ENCODE results near the gene AAMP.

The AAMP gene

GRCh38 chr2:218235017-218235416 lies 34.9 kb downstream of the AAMP start:
- H3K4me1 ChIP-seq (ENCODE audit: control extremely low read depth in 1 of 4, control insufficient read depth in 4 of 4, insufficient read depth in 4 of 4, low read length in 3 of 4): peaks cover 10 to 14% (median 11%) of the 10 kb centered on the region in 4 experiments
- H3K9me3 ChIP-seq (ENCODE audit: control extremely low read depth in 1 of 5, control insufficient read depth in 4 of 5, insufficient read depth in 2 of 5, low read depth in 1 of 5, low read length in 4 of 5): no peaks in the 10 kb centered on the region
- ChIA-PET CTCF (interaction anchor here (1.2 to 7.3 kb wide), 2 partner anchors 13 to 14 kb away, joined by 3 to 59 read pairs; no protein-coding TSS in a partner anchor), POLR2A (no interaction called here)
- H3K27me3 ChIP-seq (replicated peaks in 2 of 5; ENCODE audit: control insufficient read depth in 4 of 5, insufficient read depth in 5 of 5, low read length in 4 of 5): no peaks in the 10 kb centered on the region
- no peak overlapping the region for H3K4me3 ChIP-seq (ENCODE audit: control insufficient read depth in 1 of 7, extremely low read depth in 1 of 7, insufficient read depth in 4 of 7, low read depth in 2 of 7, low read length in 6 of 7)
- no CpG with 5 or more reads among the region's 2 CpGs for WGBS (ENCODE audit: insufficient coverage)
- DNase-seq: no peak
- peak overlapping the region in 1 of 2 experiments; percentile 22 for H3K27ac ChIP-seq (ENCODE audit: insufficient read depth in 1 of 2, low read depth in 1 of 2, low read length in 2 of 2, poor library complexity in 1 of 2, severe bottlenecking in 2 of 2)
- peaks cover 34 to 90% (median 68%) of the 10 kb centered on the region in 4 experiments for H3K36me3 ChIP-seq (ENCODE audit: control insufficient read depth in 4 of 4, insufficient read depth in 4 of 4, low read length in 3 of 4)

GRCh38 chr2:218234521-218234920 lies 35.4 kb downstream of the AAMP start:
- 100% methylated on average over 2 of the region's 3 CpGs for WGBS (ENCODE audit: insufficient coverage)
- peaks cover 34 to 89% (median 67%) of the 10 kb centered on the region in 4 experiments for H3K36me3 ChIP-seq (ENCODE audit: control insufficient read depth in 4 of 4, insufficient read depth in 4 of 4, low read length in 3 of 4)
- H3K9me3 ChIP-seq (ENCODE audit: control extremely low read depth in 1 of 5, control insufficient read depth in 4 of 5, insufficient read depth in 2 of 5, low read depth in 1 of 5, low read length in 4 of 5): no peaks in the 10 kb centered on the region
- no peaks in the 10 kb centered on the region for H3K27me3 ChIP-seq (replicated peaks in 2 of 5; ENCODE audit: control insufficient read depth in 4 of 5, insufficient read depth in 5 of 5, low read length in 4 of 5)
- ChIA-PET CTCF (interaction anchor here (1.2 to 7.3 kb wide), 3 partner anchors 8 to 14 kb away, joined by 3 to 59 read pairs (median 8); no protein-coding TSS in a partner anchor), POLR2A (no interaction called here)
- no peak for DNase-seq
- peaks cover 14 to 19% (median 15%) of the 10 kb centered on the region in 4 experiments for H3K4me1 ChIP-seq (ENCODE audit: control extremely low read depth in 1 of 4, control insufficient read depth in 4 of 4, insufficient read depth in 4 of 4, low read length in 3 of 4)
- no peak overlapping the region for H3K27ac ChIP-seq (ENCODE audit: insufficient read depth in 1 of 2, low read depth in 1 of 2, low read length in 2 of 2, poor library complexity in 1 of 2, severe bottlenecking in 2 of 2)
- no peak overlapping the region for H3K4me3 ChIP-seq (ENCODE audit: control insufficient read depth in 1 of 7, extremely low read depth in 1 of 7, insufficient read depth in 4 of 7, low read depth in 2 of 7, low read length in 6 of 7)

DNA sequence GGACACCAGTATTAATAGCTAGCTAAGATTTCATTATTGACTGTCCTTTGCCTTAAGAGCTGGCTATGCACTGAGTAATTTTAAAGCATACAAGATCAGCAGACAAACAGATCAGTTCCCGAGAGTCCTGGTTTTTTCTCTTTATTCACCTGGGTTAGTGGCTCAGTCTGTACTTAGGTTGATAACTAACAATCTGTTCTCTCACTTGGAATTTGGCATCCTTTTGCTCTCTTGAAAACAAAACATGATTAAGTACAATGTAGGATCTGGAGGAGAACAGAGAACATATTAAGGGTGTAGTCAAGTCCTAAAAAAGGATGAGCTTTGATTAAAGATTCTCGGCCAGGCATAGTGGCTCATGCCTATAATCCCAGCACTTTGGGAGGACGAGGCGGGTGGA lies 36.4 kb downstream of the AAMP start:
- Histone ChIP-seq H3K27ac (ENCODE audit: insufficient read depth in 1 of 2, low read depth in 1 of 2, low read length in 2 of 2, poor library complexity in 1 of 2, severe bottlenecking in 2 of 2) (no peak overlapping the region), H3K27me3 (replicated peaks in 2 of 5; ENCODE audit: control insufficient read depth in 4 of 5, insufficient read depth in 5 of 5, low read length in 4 of 5) (no peaks in the 10 kb centered on the region), H3K4me3 (ENCODE audit: control insufficient read depth in 1 of 7, extremely low read depth in 1 of 7, insufficient read depth in 4 of 7, low read depth in 2 of 7, low read length in 6 of 7) (no peak overlapping the region), H3K4me1 (ENCODE audit: control extremely low read depth in 1 of 4, control insufficient read depth in 4 of 4, insufficient read depth in 4 of 4, low read length in 3 of 4) (peaks cover 21 to 28% (median 23%) of the 10 kb centered on the region in 4 experiments), H3K9me3 (ENCODE audit: control extremely low read depth in 1 of 5, control insufficient read depth in 4 of 5, insufficient read depth in 2 of 5, low read depth in 1 of 5, low read length in 4 of 5) (no peaks in the 10 kb centered on the region), H3K36me3 (ENCODE audit: control insufficient read depth in 4 of 4, insufficient read depth in 4 of 4, low read length in 3 of 4) (peaks cover 26 to 83% (median 60%) of the 10 kb centered on the region in 4 experiments)
- POLR2A ChIA-PET: interaction anchor here (0.6 kb wide), 1 partner anchor 1738 kb away, joined by 4 read pairs; no protein-coding TSS in a partner anchor
- 95% methylated on average over 2 of the region's 4 CpGs for WGBS (ENCODE audit: insufficient coverage)
- CTCF ChIA-PET: interaction anchor here (0.8 to 7.3 kb wide), 4 partner anchors 9 to 24 kb away, joined by 3 to 59 read pairs (median 6); no protein-coding TSS in a partner anchor
- DNase-seq: no peak

DNA sequence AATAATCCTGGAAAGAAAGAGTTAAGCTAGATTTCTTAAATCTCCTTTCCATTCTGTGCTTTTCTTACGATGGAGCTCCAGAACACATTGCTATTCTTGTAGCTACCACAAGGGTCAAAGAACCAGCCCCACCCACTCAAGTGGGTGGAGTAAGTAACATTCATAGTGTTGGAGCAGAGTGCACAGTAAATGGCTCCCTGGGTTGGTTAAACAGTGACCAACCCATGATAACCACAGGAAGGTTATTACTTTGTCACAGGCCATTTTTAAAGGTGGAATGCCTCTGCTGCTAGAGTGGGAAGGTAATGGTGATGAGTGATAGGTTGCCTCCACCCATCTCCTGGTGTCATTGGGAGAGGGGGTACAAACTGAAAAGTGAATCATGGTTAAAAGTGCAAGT lies 39.1 kb downstream of the AAMP start:
- ChIA-PET POLR2A (interaction anchor here (0.7 to 2.4 kb wide), 3 partner anchors 11 to 16 kb away, joined by 3 to 9 read pairs (median 8); partner anchors contain the start of gene ARPC2), CTCF (interaction anchor here (0.9 to 7.3 kb wide), 7 partner anchors 10 to 42 kb away, joined by 3 to 59 read pairs (median 7); partner anchors contain the start of gene GPBAR1)
- peak overlapping the region; percentile 3 to 81 for H3K27ac ChIP-seq (ENCODE audit: insufficient read depth in 1 of 2, low read depth in 1 of 2, low read length in 2 of 2, poor library complexity in 1 of 2, severe bottlenecking in 2 of 2)
- WGBS (ENCODE audit: insufficient coverage): 17% methylated on average over 1 of the region's 1 CpG
- H3K9me3 ChIP-seq (ENCODE audit: control extremely low read depth in 1 of 5, control insufficient read depth in 4 of 5, insufficient read depth in 2 of 5, low read depth in 1 of 5, low read length in 4 of 5): no peaks in the 10 kb centered on the region
- peaks cover 27 to 32% (median 32%) of the 10 kb centered on the region in 4 experiments for H3K4me1 ChIP-seq (ENCODE audit: control extremely low read depth in 1 of 4, control insufficient read depth in 4 of 4, insufficient read depth in 4 of 4, low read length in 3 of 4)
- H3K27me3 ChIP-seq (replicated peaks in 2 of 5; ENCODE audit: control insufficient read depth in 4 of 5, insufficient read depth in 5 of 5, low read length in 4 of 5): no peaks in the 10 kb centered on the region
- peaks cover 16 to 74% (median 58%) of the 10 kb centered on the region in 4 experiments for H3K36me3 ChIP-seq (ENCODE audit: control insufficient read depth in 4 of 4, insufficient read depth in 4 of 4, low read length in 3 of 4)
- H3K4me3 ChIP-seq (ENCODE audit: control insufficient read depth in 1 of 7, extremely low read depth in 1 of 7, insufficient read depth in 4 of 7, low read depth in 2 of 7, low read length in 6 of 7): peak overlapping the region in 1 of 7 experiments; percentile 13
- peak in 2 of 3 donors; percentile 63 to 70 for DNase-seq

- peaks cover 27 to 32% (median 32%) of the 10 kb centered on the region in 4 experiments for H3K4me1 ChIP-seq (ENCODE audit: control extremely low read depth in 1 of 4, control insufficient read depth in 4 of 4, insufficient read depth in 4 of 4, low read length in 3 of 4)
- H3K4me3 ChIP-seq (ENCODE audit: control insufficient read depth in 1 of 7, extremely low read depth in 1 of 7, insufficient read depth in 4 of 7, low read depth in 2 of 7, low read length in 6 of 7): peak overlapping the region in 3 of 7 experiments; percentile 13 to 59 (median 26)
- H3K27me3 ChIP-seq (replicated peaks in 2 of 5; ENCODE audit: control insufficient read depth in 4 of 5, insufficient read depth in 5 of 5, low read length in 4 of 5): no peaks in the 10 kb centered on the region
- no peaks in the 10 kb centered on the region for H3K9me3 ChIP-seq (ENCODE audit: control extremely low read depth in 1 of 5, control insufficient read depth in 4 of 5, insufficient read depth in 2 of 5, low read depth in 1 of 5, low read length in 4 of 5)
- POLR2A ChIA-PET: interaction anchor here (0.6 to 2.4 kb wide), 2 partner anchors 13 to 179 kb away, joined by 4 to 9 read pairs; partner anchors contain the start of gene ARPC2
- CTCF ChIA-PET: interaction anchor here (0.7 to 7.3 kb wide), 13 partner anchors 9 to 62 kb away, joined by 3 to 59 read pairs (median 4); no protein-coding TSS in a partner anchor
- WGBS (ENCODE audit: insufficient coverage): 97% methylated on average over 4 of the region's 4 CpGs
- peak overlapping the region; percentile 58 to 81 for H3K27ac ChIP-seq (ENCODE audit: insufficient read depth in 1 of 2, low read depth in 1 of 2, low read length in 2 of 2, poor library complexity in 1 of 2, severe bottlenecking in 2 of 2)
- H3K36me3 ChIP-seq (ENCODE audit: control insufficient read depth in 4 of 4, insufficient read depth in 4 of 4, low read length in 3 of 4): peaks cover 11 to 74% (median 56%) of the 10 kb centered on the region in 4 experiments
- DNase-seq: no peak
These were observed 40.1 kb downstream of the AAMP start for GRCh38 chr2:218229851-218230250.

DNA sequence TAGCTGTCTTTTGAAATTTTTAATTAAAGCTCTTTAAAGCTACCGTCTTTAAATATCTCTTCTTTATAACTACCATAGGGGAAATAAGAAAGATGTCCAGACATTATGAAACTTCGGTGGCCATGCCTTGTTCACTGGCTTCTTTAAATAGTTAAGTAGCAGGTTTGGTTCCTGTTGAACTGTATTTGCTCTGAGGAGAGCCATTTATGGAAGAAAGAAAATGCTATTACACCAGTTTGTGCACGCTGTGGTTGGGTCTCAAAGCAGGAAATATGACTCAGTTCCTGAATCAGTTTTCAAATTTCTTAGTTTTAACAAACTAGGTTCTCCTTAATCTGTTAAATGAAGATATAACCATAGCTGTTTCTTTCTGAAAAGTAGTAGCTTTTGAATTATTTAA lies 40.7 kb downstream of the AAMP start:
- Histone ChIP-seq H3K27ac (ENCODE audit: insufficient read depth in 1 of 2, low read depth in 1 of 2, low read length in 2 of 2, poor library complexity in 1 of 2, severe bottlenecking in 2 of 2) (peak overlapping the region; percentile 58 to 81), H3K4me1 (ENCODE audit: control extremely low read depth in 1 of 4, control insufficient read depth in 4 of 4, insufficient read depth in 4 of 4, low read length in 3 of 4) (peaks cover 27 to 32% (median 32%) of the 10 kb centered on the region in 4 experiments), H3K4me3 (ENCODE audit: control insufficient read depth in 1 of 7, extremely low read depth in 1 of 7, insufficient read depth in 4 of 7, low read depth in 2 of 7, low read length in 6 of 7) (peak overlapping the region in 4 of 7 experiments; percentile 13 to 59 (median 22)), H3K9me3 (ENCODE audit: control extremely low read depth in 1 of 5, control insufficient read depth in 4 of 5, insufficient read depth in 2 of 5, low read depth in 1 of 5, low read length in 4 of 5) (no peaks in the 10 kb centered on the region), H3K36me3 (ENCODE audit: control insufficient read depth in 4 of 4, insufficient read depth in 4 of 4, low read length in 3 of 4) (peaks cover 15 to 74% (median 55%) of the 10 kb centered on the region in 4 experiments), H3K27me3 (replicated peaks in 2 of 5; ENCODE audit: control insufficient read depth in 4 of 5, insufficient read depth in 5 of 5, low read length in 4 of 5) (no peaks in the 10 kb centered on the region)
- WGBS (ENCODE audit: insufficient coverage): no CpG with 5 or more reads among the region's 3 CpGs
- ChIA-PET CTCF (interaction anchor here (0.7 to 7.3 kb wide), 11 partner anchors 9 to 62 kb away, joined by 3 to 59 read pairs (median 4); no protein-coding TSS in a partner anchor), POLR2A (interaction anchor here (2.4 kb wide), 1 partner anchor 13 kb away, joined by 9 read pairs; the partner anchor contains the start of gene ARPC2)
- DNase-seq: peak; percentile 64 to 91 (median 83)
